Retinal pigment epithelial cell (primary cell): ENCODE data around the gene B3GNT5.
A peak's percentile ranks its signal among the peaks of the same experiment; 100 is the strongest.

Experiments
- DNase-seq: peaks from one replicate; pipeline ENCODE4 v3.0.0-alpha.2; 2010; ENCODE audit warnings: low read depth
- H3K4me3 ChIP-seq: 2 replicates; pipeline ENCODE4 v1.5.1; 2011; ENCODE audit warnings: mild to moderate bottlenecking, low read length, control low read depth, moderate library complexity
- CTCF ChIP-seq: conservative IDR thresholded peaks from 2 replicates; pipeline ENCODE4 v1.5.1; 2011; ENCODE audit warnings: low read depth, low read length, control low read depth, inconsistent platforms

B3GNT5 gene, protein sequence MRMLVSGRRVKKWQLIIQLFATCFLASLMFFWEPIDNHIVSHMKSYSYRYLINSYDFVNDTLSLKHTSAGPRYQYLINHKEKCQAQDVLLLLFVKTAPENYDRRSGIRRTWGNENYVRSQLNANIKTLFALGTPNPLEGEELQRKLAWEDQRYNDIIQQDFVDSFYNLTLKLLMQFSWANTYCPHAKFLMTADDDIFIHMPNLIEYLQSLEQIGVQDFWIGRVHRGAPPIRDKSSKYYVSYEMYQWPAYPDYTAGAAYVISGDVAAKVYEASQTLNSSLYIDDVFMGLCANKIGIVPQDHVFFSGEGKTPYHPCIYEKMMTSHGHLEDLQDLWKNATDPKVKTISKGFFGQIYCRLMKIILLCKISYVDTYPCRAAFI

GRCh38 chr3:183252973-183253527 is at the start of gene B3GNT5:
Gene B3GNT5, plus strand, starts transcription at chr3:183253253. Its CDS starts 16,546 bp downstream, at chr3:183269799.
- no peak for TF ChIP-seq CTCF
- H3K4me3 ChIP-seq: peak within 1 kb of the TSS; percentile 81
- no peak for DNase-seq

- H3K4me3 ChIP-seq: no peak overlapping the region
- DNase-seq: no peak
- TF ChIP-seq CTCF: no peak
Observed at GRCh38 chr3:183203670-183204069, 49.4 kb upstream of the B3GNT5 start.

DNA sequence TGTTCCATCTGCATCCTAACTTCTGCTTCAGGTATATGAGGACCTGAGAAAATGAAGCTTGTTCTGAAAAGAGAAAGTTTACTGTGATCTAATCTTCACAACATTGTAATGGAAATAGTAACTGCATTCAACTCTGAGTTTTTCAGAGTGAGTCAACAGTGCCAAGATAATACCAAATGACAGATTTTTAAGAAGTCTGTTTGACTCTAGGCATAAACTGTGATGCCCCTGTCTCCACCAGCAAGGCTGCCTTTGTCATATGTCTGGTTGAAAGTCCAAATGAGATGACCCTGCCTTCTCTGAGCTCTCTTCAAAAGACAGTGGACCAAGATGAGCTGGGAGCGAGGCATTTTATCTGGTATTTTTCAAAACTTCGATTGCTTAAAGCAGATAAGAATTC is 44.8 kb upstream of the B3GNT5 start:
- no peak overlapping the region for H3K4me3 ChIP-seq
- no peak for DNase-seq
- TF ChIP-seq CTCF: no peak

- DNase-seq: no peak
- TF ChIP-seq CTCF: no peak
- H3K4me3 ChIP-seq: no peak overlapping the region
Observed at GRCh38 chr3:183208800-183209199, 44.3 kb upstream of the B3GNT5 start.

- DNase-seq: no peak
- no peak overlapping the region for H3K4me3 ChIP-seq
- no peak for TF ChIP-seq CTCF
Observed at GRCh38 chr3:183210341-183210740, 42.7 kb upstream of the B3GNT5 start.

DNA sequence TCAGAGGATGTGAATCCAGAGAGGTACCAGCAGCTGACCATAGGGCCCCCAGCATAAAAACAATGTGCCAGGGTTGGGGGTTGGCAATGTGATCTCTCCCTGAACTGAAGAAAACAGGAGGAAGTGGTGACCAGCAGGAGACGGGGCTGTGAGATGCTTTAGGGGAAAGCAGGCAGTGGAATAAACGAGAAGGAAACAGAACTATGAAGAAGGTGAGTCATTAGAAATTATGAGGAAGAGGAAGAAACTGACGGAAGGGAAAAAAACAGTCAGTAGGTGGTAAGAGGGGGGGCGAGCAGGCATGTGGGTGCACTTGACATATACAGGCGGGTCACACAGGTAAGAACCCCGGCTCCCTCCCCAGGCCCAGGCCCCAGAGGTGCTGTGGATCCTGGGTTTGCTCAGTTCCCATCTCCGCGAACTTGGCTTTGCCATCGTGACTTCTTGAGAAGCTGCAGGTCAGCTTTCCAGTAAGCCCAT is 42.2 kb upstream of the B3GNT5 start:
- H3K4me3 ChIP-seq: no peak overlapping the region
- no peak for TF ChIP-seq CTCF
- no peak for DNase-seq

DNA sequence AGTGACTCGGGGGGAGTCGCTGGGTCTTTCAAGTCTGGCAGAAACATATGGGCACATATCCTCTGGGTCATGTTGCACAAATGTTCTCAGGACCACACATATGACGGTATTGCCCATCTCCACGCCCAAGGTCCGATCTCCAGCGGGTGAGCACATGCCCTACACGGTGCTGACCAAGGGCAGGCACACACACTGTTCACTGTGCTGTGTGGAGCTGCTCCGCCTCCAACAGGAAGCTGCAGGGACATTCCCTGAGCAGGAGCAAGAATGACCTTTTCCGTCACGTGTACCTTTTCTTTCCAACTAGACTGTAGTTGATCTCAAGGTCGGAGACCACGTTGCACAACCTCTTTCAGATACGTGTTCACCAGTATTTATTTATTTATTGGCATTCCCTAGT is 41.7 kb upstream of the B3GNT5 start:
- no peak for TF ChIP-seq CTCF
- DNase-seq: no peak
- no peak overlapping the region for H3K4me3 ChIP-seq
